ENCODE data around the gene CYSLTR2. TPM values are rescaled to one million over a fixed set of nuclear protein-coding genes. Genes with fewer than 3 reads are reported as not detected.

Gene CYSLTR2
- total RNA-seq, 1 donor from 2014 or later: 7.6 TPM

DNA sequence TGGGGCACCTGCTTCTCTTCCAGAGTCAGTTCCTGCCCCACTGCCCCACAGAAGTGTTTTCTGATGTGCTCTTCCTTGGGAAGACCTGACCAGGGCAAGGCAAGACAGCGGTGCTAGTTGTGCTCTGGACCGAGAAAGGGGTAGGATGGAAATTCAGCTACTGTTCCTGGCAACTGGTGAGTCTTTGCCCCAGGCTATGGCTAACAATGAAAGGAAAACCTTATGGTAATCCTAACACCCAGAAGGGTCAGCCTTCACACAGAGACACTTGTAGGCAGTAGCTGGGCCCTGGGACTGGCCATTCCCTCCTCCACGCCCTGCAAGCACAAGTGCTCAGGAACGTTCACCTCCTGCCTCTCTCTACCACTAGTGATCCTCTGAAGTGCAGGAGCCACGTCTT lies 9.6 kb upstream of the CYSLTR2 start:
- Histone ChIP-seq H3K4me3 (no peak overlapping the region), H3K9me3 (replicated peaks) (no peaks in the 10 kb centered on the region), H3K27ac (replicated peaks) (no peak overlapping the region), H3K4me1 (peaks cover 11% of the 10 kb centered on the region), H3K27me3 (ENCODE audit: low read depth) (peaks cover 6% of the 10 kb centered on the region), H3K36me3 (no peaks in the 10 kb centered on the region)
- TF ChIP-seq, protein P1, sequence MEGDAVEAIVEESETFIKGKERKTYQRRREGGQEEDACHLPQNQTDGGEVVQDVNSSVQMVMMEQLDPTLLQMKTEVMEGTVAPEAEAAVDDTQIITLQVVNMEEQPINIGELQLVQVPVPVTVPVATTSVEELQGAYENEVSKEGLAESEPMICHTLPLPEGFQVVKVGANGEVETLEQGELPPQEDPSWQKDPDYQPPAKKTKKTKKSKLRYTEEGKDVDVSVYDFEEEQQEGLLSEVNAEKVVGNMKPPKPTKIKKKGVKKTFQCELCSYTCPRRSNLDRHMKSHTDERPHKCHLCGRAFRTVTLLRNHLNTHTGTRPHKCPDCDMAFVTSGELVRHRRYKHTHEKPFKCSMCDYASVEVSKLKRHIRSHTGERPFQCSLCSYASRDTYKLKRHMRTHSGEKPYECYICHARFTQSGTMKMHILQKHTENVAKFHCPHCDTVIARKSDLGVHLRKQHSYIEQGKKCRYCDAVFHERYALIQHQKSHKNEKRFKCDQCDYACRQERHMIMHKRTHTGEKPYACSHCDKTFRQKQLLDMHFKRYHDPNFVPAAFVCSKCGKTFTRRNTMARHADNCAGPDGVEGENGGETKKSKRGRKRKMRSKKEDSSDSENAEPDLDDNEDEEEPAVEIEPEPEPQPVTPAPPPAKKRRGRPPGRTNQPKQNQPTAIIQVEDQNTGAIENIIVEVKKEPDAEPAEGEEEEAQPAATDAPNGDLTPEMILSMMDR (IDR thresholded peaks at IDR 0.05; ENCODE audit: borderline replicate concordance): no peak
- intact Hi-C loops (cut with micrococcal nuclease): no loop called here
- no peak for DNase-seq

DNA sequence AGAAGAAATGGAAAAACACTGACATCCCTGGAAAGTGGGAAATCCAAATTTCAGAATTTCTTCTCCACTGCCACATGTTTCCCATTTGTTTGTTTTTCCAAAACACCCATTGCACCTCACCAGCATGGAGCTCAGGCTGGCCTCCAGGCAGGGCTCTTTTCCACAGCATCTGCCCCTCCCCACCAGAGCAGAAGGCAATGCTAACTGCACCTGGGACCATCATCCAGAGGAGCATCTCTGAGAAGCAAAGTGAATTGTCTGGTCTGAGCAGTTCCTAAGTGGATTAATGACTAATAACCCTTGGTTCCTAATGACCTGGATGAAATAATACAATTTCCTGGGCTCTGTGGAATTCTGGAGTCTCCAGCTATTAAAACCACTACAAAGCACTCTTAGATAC lies 8.8 kb upstream of the CYSLTR2 start:
- Histone ChIP-seq H3K9me3 (replicated peaks) (no peaks in the 10 kb centered on the region), H3K27ac (replicated peaks) (no peak overlapping the region), H3K36me3 (no peaks in the 10 kb centered on the region), H3K27me3 (ENCODE audit: low read depth) (peaks cover 6% of the 10 kb centered on the region), H3K4me1 (peaks cover 11% of the 10 kb centered on the region), H3K4me3 (no peak overlapping the region)
- intact Hi-C loops (cut with micrococcal nuclease): no loop called here
- DNase-seq: no peak
- TF ChIP-seq, protein P1 (IDR thresholded peaks at IDR 0.05; ENCODE audit: borderline replicate concordance): no peak

DNA sequence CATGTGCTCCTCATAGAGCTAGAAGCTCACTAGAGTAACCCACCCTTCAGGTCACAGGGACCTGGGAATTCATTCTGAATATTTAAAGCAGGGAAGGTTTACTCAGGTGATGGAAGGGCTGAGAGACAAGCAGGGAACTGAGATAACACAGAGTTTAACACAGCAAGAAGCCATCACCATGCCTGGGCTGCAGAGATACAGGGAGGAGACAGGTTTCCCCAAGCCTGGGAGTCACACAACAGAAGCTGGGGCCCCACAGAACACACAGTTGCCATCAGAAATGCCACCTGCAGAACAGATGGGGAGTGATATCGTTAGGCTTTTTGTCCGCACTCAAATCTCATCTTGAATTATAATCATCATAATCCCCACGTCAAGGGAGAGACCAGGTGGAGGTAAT lies 7.9 kb upstream of the CYSLTR2 start:
- no peaks in the 10 kb centered on the region for H3K9me3 ChIP-seq (replicated peaks)
- intact Hi-C loops (cut with micrococcal nuclease): no loop called here
- no peaks in the 10 kb centered on the region for H3K36me3 ChIP-seq
- no peak for DNase-seq
- peaks cover 6% of the 10 kb centered on the region for H3K27me3 ChIP-seq (ENCODE audit: low read depth)
- H3K4me3 ChIP-seq: no peak overlapping the region
- H3K27ac ChIP-seq (replicated peaks): no peak overlapping the region
- H3K4me1 ChIP-seq: peaks cover 11% of the 10 kb centered on the region
- TF ChIP-seq, protein P1 (IDR thresholded peaks at IDR 0.05; ENCODE audit: borderline replicate concordance): no peak

DNA sequence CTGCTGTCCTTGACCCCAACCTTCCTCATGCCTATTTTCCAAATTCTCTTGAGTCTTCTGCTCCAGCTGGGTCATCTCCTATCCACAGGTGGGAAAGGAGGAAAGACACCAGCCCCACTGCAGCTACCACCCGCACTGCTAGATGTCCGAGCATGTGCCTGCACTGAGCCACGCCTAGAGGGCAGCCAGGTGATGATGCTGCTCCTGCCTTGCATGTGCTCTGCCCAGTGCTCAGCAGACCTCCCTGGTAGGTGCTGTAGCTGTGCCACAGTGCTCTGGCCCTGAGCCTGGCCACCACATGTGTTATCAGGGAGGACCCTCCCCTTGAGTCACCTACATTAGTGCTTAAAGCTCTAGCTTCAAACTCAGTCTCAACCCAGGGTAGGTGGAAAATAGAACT lies 6.9 kb upstream of the CYSLTR2 start:
- Histone ChIP-seq H3K36me3 (no peaks in the 10 kb centered on the region), H3K27me3 (ENCODE audit: low read depth) (peaks cover 11% of the 10 kb centered on the region)
- intact Hi-C loops (cut with micrococcal nuclease): no loop called here

DNA sequence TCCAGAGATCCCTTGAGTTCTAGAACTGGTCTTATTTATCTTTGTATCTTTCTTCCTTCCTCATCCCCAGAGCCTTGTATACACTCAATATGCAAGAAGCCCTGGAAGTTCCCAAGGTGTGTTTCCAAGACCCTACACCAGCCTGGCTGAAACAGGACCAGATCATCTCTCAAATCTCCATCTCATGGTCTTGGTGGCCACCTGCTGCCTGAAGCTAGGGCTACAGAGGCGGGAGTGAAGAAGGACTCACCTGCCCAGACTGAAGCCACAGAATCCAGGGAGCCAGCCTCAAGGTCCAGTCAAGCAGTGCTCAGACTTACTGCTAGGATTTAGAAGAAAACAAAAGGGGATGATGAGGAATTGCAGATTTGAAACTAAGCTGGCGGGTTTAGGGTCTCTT lies 6.1 kb upstream of the CYSLTR2 start:
- no peak for DNase-seq
- no peaks in the 10 kb centered on the region for H3K9me3 ChIP-seq (replicated peaks)
- TF ChIP-seq, protein P1 (IDR thresholded peaks at IDR 0.05; ENCODE audit: borderline replicate concordance): peak; percentile 32
- peaks cover 15% of the 10 kb centered on the region for H3K4me1 ChIP-seq
- intact Hi-C loops (cut with micrococcal nuclease): no loop called here
- no peaks in the 10 kb centered on the region for H3K36me3 ChIP-seq
- no peak overlapping the region for H3K27ac ChIP-seq (replicated peaks)
- no peak overlapping the region for H3K4me3 ChIP-seq
- peaks cover 13% of the 10 kb centered on the region for H3K27me3 ChIP-seq (ENCODE audit: low read depth)

More for the DNA sequence above, 6.9 kb upstream of the CYSLTR2 start:
- TF ChIP-seq, protein P1 (IDR thresholded peaks at IDR 0.05; ENCODE audit: borderline replicate concordance): no peak
- DNase-seq: no peak
- no peak overlapping the region for H3K27ac ChIP-seq (replicated peaks)
- H3K9me3 ChIP-seq (replicated peaks): no peaks in the 10 kb centered on the region
- no peak overlapping the region for H3K4me3 ChIP-seq
- peaks cover 11% of the 10 kb centered on the region for H3K4me1 ChIP-seq

DNA sequence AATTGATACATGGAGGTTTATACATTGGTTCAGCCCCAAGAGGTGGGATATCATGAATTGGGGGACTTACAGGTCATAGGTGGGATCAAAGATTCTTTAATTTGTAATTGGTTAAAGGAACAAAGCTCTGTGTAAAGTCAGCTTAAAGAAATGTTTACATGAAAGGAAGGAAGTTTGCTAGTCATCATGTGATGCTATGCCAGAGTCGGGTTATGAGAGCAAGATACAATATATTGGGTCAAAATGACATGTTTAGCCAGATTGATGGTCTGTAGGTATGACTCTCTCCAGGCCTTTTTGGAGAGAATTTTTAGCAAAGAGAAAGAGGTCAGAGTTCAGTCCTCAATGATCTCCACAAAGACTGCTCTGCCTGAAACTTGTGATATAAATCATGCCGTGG lies 5.3 kb upstream of the CYSLTR2 start:
- Histone ChIP-seq H3K4me1 (peaks cover 23% of the 10 kb centered on the region), H3K9me3 (replicated peaks) (no peaks in the 10 kb centered on the region), H3K4me3 (no peak overlapping the region), H3K27me3 (ENCODE audit: low read depth) (peaks cover 13% of the 10 kb centered on the region), H3K27ac (replicated peaks) (no peak overlapping the region), H3K36me3 (no peaks in the 10 kb centered on the region)
- no peak for DNase-seq
- intact Hi-C loops (cut with micrococcal nuclease): no loop called here
- TF ChIP-seq, protein P1 (IDR thresholded peaks at IDR 0.05; ENCODE audit: borderline replicate concordance): no peak

All from left ventricle myocardium inferior (tissue), 1 donor.